ENCODE results near the gene URB1. TPM values are rescaled to one million over a fixed set of nuclear protein-coding genes. Genes with fewer than 3 reads are reported as not detected.
A peak's percentile ranks its signal among the peaks of the same experiment; 100 is the strongest.
"Not testable (repeated sequence)": the region's sequence is repeated elsewhere in the genome, so short reads cannot be mapped to it uniquely, and the experiment has no call there.

The URB1 gene, protein sequence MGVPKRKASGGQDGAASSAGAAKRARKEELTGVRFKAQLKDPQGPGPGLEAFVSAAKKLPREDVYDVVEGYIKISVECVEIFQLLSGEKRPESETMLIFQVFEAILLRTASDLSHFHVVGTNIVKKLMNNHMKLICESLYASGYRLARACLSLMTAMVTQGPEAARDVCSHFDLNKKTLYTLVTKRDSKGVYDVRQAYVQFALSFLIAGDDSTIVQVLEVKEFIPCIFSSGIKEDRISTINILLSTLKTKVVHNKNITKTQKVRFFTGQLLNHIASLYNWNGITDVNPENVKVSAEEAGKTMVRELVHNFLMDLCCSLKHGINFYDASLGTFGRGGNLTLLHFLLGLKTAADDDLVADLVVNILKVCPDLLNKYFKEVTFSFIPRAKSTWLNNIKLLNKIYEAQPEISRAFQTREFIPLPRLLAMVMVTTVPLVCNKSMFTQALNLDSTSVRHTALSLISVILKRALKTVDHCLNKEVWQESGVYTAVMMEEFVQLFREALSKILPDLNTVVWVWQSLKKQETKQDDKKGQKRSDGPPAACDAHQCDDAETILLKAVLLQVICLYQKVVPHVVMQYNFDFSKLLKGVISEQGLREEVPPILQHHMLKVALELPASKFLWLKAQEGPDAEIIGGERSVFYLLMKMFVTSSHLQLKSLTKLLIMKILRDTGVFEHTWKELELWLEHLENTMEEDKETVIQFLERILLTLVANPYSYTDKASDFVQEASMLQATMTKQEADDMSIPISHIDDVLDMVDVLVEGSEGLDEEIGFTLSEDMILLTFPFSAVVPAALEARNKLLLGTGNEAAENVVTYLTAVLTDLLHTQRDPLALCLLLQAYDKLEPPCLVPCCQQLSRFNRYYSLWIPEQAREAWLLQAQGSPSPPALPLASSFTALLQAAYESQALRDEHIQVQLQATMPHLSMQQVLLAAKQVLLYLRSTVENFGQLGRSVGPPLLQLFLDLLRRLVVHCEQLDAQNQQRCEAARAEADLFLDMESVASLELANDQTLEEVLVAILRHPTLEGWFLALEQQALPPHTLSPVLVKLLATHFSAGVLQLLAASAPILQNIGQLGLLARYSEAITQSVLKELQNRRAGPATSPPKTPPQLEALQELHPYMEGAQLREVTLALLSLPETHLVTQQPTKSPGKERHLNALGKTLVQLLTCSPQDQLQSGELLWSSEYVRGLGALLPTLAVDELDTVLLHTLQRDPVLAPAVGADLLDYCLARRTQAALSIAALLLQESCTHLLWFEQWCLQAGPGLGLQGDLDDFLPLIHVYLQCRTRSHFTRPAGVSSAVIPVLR (N-terminal part only)
- total RNA-seq = 11.9 TPM
- long read RNA-seq, partial matches to known transcripts = 24 of 26 reads
- long read RNA-seq, other reads (novel, unspliced or antisense) = 2 of 26 reads

DNA sequence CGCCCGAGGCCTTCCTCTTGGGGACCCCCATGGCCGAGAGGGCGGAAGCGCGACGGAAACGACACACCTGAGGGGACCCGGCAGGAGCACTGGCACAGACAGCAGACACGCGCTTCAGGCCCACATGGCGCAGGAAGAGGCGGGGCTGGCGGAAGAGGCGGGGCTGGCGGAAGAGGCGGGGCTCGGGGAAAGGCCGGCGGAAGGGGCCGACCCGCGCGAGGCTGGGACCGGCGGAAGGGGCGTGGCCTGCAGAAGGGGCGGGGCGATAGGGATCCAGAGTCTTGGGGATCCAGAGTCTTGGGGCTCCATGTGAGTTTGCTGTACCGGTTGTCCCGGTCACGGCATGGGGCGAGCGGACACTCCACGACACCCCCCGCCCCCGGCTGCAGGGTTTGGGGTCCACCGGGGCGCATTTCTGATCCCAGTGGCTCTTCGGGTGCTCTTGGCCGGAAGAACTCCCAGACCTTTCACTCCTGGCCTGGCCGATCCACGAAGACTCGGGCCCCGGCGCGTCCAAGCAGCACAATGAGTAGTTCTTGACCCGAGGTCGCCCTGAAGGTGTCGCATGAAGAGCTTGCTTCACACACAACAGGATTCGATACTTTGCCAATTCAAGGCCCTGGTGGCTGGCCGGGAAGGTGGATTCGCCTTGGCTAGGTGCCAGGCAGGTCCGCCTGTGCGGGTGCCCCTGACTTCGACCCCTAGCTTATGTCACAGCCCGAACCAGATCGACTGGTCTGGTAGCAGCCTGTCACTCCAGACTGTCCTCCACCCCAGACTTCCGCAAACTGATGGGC, at the start of gene URB1:
Gene URB1 (minus strand): TSS at position 133 of the 797 bp plus-strand sequence. CDS start 102 bp downstream, at position 31.
- DNase-seq (peak; percentile 96), ATAC-seq (peak; percentile 99)
- intact Hi-C loops (cut with micrococcal nuclease) = no loop called here

DNA sequence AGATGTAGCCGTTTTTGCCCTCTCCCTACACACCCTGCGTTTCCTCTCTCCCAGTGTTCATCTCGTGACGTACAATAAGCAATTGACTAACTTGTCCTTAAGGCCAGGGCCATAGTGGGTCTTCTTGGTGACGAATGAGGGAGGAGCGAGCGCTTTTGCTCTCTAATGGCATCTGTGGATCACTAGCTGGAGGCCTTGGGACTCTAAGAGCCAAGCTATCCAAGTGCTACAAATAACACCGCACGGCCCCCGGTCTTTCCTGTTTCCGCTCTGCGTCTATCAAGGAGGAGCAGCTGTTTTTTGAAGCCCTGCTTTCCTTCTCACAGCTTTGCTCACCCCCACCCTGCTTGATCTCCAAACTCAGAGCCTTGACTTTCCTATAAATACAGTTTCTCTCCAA, 44.9 kb upstream of the URB1 start:
- DNase-seq = no peak
- intact Hi-C loops (cut with micrococcal nuclease) = no loop called here
- ATAC-seq = no peak

DNA sequence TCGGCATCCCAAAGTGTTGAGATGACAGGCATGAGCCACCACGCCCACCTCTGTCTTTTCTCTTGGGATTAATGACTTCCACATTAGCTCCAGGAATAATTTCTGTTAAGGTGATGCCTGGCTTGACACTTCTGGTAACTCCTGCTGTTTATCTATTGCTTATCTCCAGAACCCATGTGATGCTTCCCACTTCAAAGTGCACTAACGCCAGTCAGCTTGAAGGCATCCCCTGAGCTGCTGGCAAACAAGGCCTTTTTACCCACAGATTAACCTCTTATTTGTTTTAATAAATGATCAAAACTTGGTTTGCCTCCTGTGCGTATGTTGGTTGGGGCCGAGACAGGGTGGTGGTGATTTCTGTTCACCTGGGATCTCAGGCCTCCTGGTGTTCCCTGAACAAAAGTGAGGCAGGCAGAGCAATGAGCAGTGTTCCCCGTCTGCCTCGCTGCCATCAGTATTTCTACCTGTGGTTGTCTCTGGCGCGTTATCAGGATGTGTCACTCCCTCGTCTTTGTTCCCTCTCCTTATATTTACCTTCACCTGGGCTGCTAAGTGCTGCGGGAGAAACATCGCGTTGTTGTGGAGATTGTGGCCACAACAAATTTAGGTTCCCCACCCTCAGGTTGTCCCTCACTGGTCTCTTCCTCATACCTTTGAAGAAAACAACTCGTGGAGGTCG, 40.3 kb upstream of the URB1 start:
- ATAC-seq; intact Hi-C loops (cut with micrococcal nuclease); DNase-seq: not testable (repeated sequence)

DNA sequence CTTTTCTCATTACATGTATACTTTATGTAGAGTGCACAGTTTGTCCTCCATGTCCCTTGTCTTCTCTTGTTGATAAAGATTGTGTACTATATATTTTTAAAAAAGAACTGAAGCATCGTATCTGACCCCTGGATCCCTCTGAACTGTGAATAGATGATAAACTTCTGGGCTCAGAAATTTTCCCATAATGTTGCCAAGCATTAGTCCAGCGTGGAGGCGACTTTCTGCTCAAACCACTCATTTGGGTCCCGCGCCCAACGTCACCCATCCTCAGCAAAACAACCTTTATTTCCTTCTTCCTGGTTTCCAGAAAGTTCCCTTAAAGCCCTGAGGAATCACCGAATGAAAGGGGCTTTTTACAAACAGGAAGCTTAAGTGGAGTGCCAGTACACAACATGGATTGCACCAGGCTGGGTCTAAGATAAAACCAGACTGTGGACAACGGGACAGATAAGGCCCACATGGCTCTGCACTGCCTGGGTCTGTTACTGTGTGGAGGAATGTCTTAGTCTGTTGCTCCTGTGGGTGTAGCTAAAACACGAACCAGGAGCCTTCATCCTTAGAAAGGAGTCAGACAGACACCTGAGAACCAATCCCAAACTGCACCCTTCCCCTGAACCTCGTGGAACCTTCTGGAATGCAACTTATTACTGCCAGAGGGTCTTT, 35.3 kb upstream of the URB1 start:
- intact Hi-C loops (cut with micrococcal nuclease) = no loop called here
- DNase-seq (no peak), ATAC-seq (peak; percentile 36)

DNA sequence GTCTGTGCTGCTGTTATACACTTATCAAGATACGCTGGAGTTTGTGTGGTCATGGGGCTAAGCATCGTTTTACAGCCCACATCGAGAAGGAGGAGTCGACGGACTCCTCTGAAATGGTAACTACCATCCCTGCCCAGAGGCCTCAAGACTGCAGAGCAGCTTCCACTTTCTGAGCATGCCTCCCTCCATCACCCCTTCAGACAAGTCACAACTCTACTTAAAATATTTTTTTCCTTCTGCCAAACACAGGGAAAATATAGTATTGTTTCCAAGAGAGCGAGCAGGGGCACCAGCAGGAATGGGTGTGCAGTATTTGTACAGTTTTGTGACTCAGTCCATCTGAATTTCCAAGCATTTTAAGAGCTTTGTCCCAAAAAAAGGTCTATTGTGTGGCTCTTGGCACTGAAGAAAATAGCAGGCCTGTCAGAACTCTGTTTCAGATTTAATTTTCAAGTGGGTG, 33.8 kb upstream of the URB1 start:
- DNase-seq (no peak), ATAC-seq (peak; percentile 32)
- intact Hi-C loops (cut with micrococcal nuclease) = no loop called here

DNA sequence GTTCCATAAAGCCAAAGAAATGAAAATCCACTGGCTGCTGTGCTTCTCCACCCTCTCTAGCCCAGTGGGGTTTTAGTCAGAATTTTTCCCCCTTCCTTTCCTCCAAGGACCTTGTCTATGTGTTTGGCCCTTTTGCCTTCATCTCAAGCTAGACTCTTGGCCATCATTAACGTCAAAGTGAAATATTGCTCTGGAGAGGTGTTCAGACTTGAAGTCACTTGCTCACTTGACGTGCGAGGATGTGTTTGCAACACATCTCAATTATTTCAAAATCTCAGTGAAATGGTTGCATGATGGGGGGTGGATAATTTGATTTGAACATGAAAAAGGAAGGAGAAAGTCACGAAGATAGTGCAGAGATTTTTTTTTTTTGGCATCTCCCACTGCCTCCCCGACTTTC, 33.3 kb upstream of the URB1 start:
- intact Hi-C loops (cut with micrococcal nuclease) = no loop called here
- DNase-seq (no peak), ATAC-seq (no peak)

DNA sequence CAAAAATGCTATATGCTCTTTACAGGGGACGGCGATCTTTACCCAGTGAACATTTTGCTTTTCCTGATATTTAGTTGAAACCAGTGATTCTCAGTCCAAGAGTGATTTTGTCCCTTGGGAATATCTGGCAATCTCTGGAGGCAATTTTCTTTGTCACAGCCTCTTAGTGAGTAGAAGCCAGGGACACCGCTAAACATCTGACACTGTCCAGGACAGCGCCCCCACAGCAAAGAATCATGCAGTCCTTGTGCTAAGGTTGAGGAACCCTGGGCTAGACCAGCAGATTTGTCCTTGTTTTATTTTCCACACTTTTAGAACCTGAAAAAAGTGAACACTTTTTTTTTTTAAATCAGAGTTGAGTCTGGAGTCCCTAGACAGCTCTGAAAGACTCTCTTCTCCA, 32.8 kb upstream of the URB1 start:
- peak; percentile 37 for ATAC-seq
- intact Hi-C loops (cut with micrococcal nuclease) = no loop called here
- DNase-seq = no peak

DNA sequence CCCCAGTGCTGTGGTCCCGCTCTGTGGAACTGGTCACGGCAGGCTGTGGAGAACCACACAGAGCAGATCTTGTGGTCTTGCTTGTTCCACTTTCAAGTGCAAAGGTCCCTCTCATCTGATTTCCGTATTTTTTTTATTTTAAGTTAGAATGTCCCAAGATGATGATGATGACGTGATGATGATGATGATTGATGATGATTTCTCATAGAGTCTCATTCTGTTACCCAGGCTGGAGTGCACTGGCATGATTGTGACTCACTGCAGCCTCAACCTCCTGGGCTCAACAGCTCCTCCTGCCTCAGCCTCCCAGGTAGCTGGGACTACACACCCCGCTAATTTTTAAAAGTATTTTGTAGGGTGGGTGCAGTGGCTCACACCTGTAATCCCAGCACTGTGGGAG, 31.9 kb upstream of the URB1 start:
- no peak for DNase-seq

DNA sequence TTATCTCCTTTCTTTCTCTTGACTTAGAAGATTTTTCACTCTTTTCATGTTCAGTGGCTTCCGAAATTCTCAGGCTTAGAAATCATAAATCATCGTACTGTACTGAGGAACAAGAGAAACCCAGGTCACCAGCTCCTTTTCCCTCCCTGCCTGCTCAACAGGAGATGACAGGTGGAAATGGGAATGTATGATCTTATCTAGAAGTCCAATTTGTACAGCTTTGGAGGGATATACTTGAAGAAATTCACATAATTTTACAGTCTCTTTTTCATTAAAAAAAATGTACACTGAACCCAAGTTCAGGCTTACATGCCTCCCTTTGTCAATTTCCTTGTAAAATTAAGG, 31.4 kb upstream of the URB1 start:
- DNase-seq (no peak), ATAC-seq (no peak)
- intact Hi-C loops (cut with micrococcal nuclease) = no loop called here

More for the DNA sequence above, 31.9 kb upstream of the URB1 start:
- intact Hi-C loops (cut with micrococcal nuclease) = no loop called here
- no peak for ATAC-seq

DNA sequence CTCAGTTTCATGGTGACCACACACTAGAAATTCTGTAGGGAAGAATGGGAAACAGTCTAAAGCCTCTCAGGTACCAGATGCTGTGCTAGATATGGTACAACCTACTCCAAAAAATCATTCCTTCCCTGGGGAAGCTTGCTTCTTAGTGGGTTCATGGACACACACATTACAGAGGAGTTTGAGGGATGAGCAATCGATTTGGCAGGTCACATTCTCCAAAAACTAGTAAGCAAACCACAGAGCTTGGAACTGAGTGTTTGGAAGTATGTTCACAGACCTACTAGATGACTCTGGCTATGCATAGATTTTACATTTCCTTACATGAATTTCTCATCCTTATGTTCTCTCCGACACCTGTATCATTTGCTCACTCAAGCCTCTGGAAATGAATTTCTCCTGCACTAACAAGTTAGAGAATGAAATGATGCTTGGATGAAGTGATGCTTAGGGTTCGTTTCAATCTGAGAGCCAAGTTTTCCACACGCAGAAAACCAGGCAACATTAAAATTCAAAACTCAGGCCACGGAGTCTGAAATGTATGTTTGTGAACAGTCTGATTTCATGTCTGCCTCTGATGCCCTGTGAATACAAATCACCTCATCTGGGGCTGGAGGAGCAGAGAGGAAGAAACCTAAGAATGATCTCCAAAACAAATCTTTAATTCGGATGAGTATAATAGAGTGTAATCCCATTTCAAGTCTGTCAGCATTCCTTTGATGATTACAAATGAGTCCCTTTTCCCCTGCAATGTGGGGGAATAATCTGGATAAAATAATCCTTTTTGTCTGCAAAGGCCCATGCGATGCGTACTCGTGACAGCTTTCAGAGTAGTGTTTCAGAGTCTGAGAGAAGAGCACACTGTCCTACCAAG, 30.7 kb upstream of the URB1 start:
- no peak for DNase-seq
- intact Hi-C loops (cut with micrococcal nuclease) = no loop called here
- ATAC-seq = no peak

DNA sequence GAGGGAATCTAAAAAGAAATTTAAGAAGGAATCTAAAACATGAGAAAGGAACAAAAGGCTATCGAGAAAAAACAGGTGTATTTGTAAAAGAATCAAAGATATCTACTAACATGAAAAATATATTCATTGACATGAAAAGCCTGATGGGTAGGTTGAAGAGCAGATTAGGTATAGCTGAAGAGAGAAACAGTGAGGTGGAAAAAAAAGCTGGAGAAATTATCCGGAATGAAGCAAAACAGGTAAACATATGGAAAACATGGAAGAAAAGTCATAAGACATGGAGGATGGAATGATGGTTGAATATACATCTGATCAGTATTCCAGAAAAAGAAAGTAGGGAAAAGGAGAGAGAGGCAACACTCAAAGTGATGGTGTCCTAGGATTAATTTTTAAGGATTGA, 29.3 kb upstream of the URB1 start:
- ATAC-seq = no peak
- DNase-seq = no peak
- intact Hi-C loops (cut with micrococcal nuclease) = no loop called here

DNA sequence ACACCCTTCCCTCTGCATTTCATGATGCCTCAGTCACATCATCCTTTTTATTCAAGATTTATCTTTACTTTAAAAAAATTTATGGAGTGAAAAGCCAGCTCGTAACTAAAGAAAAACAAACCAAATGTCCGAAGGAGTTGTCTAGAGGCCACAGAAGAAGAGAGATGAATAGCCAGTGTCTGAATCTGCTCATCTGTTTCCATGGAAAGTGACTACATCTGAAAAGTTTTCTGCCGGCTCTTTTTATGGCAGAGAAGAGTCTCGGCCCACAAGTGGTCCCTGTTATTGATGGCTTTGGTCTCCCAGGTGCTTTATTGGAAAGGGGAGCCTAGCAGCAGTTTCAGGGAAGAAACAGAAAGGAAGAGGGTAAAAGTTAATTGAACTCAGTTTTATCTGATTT, 25.3 kb upstream of the URB1 start:
- intact Hi-C loops (cut with micrococcal nuclease) = no loop called here
- ATAC-seq (no peak), DNase-seq (no peak)

DNA sequence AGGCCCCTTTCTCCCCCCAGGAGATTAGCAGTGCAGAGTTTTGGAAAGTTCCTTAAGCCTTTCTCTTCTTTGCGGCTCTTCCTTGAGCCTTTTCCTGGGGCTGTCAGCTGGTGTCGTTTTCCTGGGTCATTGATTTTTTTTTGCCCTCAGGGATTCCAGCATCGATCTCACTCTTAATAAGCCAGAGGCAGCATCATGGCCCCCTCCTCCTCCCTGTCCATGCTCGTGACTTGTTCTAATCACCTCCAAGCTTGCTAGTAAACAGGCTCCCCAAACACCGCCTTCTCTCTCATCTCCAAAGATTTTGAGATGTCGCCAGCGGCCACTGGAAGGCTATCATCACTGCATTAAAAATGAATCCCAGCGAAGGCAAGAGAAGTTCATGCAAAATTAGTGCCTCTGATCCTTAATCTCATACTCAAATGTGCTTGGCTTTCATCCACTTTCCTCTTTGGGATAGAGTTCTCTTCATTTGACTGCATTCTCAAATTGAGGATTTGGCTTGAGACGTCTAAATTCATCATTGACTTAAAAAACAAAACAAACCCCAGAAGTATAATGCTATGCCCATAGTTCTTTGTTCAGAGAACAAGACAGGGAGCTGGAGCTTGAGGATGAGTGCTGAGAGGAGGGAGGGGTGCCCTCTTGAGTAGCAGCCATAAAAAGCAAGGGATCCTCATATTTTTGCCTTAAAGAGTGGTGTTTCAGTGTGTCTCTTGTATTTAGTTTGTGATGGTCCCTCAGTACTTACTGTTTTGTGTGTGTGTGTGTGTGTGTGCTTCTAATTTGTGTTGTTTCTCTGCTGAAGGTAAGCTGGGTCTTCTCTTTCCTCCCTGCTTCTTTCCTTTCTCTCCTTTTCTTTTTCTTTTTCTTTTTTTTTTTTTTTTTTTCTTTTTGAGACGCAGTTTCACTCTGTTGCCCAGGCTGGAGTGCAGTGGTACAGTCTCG, 22.9 kb upstream of the URB1 start:
- no peak for ATAC-seq
- intact Hi-C loops (cut with micrococcal nuclease) = no loop called here
- DNase-seq = no peak

DNA sequence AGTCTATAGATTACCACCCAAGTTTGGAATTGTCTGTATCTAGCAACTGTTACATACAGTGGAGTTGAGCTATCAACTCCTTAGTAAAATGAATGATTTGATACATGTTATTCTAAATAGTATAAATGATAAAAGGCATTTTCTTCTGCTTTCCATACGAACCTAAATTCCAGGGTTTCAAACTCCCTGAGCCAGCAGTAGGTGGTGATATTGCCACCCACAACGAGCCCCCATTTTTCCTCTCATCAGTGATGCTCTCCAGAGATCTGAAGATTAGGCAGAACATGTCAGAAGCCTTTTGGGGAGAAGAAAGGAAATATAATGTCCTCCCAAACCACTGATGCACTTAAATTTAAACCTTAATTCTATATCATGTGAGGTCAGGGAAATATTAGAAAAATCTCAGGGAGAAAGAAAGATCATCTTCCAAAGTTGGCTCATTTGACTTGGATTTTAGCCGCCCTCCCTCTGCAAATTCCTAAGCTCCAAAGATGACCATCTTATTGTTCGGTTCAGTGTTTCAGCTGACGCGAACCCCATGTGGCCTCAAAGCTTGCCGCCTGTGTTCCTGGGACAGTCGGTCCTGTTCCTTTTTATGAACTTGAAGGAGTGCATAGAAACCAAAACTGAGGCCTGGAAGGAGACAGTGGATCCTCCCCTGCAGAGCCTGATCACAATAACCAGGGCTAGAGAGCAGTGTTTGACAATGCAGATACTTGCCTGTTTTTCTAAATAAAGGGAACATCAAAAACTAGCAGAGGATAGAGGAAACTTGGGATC, 22.0 kb upstream of the URB1 start:
- ATAC-seq (no peak), DNase-seq (no peak)
- intact Hi-C loops (cut with micrococcal nuclease) = no loop called here
